Breast epithelium (tissue), 3 donors: Measurements from ENCODE around the gene TTC28.

Experiments
- CTCF ChIP-seq, 3 donors: fragments of 450-650 bp; IDR thresholded peaks; one replicate each; pipeline ENCODE4 v1.5.1; 2016 to 2017; ENCODE audit warnings: antibody characterized with exemption in 3 of 3, mild to moderate bottlenecking in 3 of 3, moderate library complexity in 3 of 3
- POLR2A ChIP-seq: fragments of 450-650 bp; IDR thresholded peaks from one replicate; pipeline ENCODE4 v1.6.1; 2016; ENCODE audit warnings: antibody characterized with exemption, mild to moderate bottlenecking, moderate library complexity

- TF ChIP-seq CTCF (IDR thresholded peaks at IDR 0.05) = no peak
- TF ChIP-seq POLR2A = no peak
Observed at GRCh38 chr22:28728002-28728401, 48.4 kb upstream of the TTC28 start.
